Amygdala (tissue), 56 donors: Measurements from ENCODE around the gene SLC25A20.

Experiments
- DNase-seq, 56 donors: peaks; one replicate each; lab custom pipeline; 2025; lab: John Stamatoyannopoulos, UW

Gene SLC25A20, protein sequence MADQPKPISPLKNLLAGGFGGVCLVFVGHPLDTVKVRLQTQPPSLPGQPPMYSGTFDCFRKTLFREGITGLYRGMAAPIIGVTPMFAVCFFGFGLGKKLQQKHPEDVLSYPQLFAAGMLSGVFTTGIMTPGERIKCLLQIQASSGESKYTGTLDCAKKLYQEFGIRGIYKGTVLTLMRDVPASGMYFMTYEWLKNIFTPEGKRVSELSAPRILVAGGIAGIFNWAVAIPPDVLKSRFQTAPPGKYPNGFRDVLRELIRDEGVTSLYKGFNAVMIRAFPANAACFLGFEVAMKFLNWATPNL

DNA sequence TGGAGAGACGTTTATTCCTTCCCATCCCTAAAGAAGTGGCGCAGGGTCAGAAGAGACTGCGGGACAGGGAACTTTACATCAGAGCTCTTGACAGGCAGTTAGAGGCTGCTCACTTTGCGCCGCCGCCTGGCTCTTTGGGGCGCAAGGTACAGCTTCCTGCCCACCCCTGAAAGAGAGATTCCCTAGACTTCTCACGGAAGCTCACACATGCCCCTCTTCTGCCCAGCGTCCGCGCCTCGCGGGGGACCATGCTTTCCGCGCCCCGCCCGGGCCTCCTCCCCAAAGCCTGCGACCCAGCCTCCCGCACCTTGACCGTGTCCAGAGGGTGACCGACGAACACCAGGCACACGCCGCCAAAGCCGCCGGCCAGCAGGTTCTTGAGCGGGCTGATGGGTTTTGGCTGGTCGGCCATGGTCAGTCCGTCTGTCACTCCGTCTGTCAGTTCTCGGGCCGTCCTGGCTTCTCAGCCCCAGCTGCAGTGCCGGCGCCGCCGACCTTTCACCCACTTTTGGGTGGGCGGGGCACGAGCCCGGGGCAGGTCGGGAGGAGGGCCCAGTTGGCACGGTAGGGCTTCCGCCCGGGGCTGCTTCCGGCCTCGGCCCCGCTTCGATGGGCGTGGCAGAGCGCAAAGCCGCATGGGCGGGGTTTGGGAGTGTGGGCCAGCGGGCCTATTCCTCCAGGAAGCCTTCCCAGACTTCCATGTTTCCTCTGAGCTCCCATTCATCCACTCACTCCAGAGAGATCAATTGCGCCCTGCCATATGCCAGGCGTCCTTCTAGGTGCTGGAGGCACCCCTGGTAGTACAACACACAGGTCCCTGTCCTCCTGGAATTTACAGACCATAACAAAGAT lies at the start of gene SLC25A20:
Gene SLC25A20 (minus strand): TSS at position 500 of the 852 bp plus-strand sequence. CDS start 88 bp downstream, at position 412.
- peak in 51 of 56 donors; percentile 9 to 82 (median 51) for DNase-seq

DNA sequence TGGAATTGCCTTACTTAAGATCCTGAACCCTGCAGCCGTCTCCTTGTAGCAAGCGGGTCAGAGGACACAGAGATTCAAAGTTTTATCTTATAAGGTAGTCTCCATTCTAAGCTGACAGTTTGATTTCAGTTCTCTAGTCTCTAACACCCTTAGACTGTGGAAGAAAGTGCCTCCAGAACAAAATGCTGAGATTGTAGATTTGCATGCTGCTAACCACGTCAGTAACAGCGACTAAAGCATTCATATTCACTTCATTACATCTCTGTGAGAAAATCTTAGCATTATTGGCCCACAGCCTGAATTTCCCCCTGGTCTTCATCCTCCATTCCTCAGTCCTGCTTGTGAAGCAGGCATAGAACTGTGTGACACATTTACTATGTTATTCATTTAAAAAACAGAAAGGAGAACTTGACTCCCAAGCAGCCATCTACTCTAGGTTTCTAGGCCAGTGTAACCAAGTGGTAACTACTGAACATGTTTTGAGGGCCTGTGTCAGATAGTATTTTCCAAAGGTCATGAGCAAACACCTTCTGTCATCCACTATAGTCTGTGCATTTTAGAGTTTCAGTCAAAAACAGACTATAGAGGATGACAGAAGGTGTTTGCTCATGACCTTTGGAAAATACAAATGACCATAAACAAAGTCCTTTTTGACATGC lies 47.3 kb upstream of the SLC25A20 start:
- DNase-seq: no peak

DNA sequence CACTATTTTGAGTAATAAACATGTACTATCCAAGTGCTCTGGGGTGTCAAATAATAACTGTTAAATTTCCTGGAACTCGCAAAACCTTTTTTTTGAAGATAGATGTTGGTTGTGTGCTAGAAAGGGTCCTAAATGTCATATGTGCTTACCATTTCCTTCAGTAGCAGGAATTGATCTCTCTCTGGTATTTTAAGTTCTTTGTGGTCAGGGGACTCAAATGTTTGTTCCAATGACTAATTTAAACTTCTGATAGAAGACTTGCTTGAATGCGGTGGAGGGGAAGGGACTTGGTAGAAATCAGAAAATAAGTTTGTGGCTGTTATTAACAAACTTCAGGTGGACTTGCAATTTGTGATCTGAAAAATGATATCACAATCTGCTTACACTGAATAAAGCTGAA lies 46.8 kb upstream of the SLC25A20 start:
- no peak for DNase-seq

DNA sequence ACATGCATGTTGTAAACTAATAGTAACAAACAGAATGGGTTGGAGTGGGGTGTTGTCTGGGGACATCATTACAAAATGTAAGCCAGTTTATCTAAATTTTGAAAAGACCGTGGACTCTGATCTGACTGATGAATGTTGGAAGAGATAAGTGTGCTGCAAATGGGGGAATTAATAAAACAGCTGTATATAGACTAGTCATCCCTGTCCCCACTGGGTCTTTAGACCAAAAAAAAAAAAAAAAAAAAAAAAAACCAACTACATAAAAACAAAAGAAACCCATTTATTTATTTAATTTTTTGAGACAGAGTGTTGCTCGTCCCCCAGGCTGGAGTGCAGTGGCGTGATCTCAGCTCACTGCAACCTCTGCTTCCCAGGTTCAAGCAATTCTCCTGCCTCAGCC lies 40.0 kb upstream of the SLC25A20 start:
- DNase-seq: no peak

DNA sequence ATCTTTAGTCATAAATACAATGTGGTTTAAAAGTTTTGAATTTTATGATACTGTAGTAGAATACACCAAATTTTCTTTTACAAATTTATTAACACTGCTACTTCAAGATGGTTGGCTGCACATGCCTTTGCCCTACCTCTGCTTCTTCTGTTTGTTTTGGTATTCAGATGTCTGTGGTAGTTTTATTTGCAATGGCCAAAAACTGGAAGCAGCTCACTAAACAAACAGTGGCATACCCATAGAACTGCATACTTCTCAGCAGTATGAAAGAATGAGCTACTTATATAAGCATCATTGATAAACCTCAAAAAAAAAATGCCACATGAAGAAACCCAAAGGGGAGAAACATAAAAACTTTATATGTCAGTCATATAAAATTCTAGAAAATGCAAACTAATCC lies 39.5 kb upstream of the SLC25A20 start:
- DNase-seq: no peak

DNA sequence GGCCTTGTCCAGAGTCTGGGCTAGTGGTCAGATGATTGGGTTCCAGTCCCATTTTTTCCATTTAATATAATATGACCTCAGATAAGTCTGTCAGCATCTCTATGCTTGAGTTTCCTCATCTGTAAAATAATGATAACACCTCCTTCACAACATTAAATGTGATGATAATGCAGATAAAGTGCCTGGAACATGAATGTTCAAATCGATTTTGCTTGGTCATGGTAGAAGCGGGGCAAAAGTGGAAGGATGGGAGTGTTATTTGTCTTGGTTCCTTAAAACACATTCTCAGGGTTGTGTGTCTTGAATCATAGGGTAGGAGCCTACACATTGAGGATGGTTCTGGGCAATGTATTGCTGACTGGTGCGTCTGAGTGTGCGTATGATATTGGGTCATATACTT lies 36.8 kb upstream of the SLC25A20 start:
- DNase-seq: no peak

DNA sequence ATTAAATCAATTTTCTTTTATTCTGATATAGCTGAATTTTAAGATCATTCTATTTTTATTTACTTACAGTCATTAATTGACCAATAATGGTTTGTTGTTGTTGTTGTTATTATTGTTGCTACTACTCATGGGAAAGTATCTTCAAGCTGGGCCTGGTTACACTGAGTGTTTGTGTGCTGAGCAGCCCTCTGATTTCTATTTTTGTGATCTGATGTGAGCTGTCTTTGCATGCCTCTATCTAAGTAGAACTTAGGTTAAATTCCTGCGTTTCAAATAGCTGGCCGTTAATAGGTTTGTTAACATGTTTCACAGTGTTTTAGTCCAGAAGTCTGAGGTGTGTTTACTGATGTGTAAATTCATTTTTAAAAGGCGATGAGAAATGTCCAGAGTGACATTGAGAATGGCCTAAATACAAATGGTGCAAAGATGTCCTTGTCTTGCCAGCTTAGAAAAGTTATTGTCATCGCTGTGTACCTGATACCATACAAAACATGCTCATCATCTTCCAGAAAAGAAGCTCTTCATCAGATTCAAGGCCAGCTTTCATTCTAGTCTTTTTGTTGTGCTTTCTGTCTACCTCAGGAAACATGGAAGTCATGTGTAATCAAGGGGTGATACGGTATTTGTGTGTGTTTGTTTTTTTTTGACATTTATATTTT lies 35.8 kb upstream of the SLC25A20 start:
- no peak for DNase-seq

DNA sequence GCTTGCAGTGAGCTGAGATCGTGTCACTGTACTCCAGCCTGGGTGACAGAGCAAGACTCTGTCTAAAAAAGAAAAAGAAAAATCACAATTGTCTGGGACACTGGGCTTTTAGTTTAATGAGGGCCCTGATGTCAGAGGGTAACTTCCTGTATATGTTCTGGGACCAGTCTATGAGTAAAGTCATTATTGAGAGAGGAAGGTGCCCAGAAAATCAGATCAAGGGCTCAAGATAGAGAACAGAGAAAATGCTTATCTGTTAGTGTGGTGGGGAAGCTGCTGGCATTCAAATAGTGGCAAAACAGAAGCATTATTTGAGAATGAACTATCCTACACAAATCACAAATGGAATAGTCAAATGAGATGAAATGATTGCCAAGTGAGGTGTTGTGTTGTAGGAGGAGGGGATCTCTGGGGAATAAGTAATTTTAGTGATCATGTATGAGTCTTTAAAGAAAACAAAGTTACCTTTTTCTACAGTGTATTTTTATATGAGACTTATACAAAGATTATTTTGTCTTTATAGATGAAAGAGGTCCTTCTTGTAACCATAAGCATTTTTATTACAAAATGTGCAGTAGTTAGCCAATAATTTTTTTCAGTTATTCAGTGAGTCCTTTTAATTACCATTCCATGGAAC lies 33.4 kb upstream of the SLC25A20 start:
- no peak for DNase-seq

DNA sequence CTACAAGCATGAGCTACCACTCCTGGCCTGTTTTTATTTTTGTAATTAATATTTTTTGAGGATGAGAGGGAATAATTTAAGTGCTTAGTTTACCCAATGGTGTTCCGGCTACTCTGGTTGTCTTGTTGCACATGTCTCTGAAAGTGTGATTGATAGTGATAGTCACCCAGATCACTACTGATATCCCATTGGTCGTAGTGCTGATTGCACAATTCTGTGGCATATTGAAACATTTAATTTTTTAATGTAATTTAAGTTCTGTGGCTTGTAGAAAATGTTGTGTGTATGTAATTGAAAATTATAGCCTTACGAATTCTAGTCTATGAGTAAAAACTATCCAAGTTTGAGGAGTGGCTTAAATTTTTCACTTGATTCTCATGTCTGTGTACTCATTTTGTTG lies 31.9 kb upstream of the SLC25A20 start:
- DNase-seq: no peak

DNA sequence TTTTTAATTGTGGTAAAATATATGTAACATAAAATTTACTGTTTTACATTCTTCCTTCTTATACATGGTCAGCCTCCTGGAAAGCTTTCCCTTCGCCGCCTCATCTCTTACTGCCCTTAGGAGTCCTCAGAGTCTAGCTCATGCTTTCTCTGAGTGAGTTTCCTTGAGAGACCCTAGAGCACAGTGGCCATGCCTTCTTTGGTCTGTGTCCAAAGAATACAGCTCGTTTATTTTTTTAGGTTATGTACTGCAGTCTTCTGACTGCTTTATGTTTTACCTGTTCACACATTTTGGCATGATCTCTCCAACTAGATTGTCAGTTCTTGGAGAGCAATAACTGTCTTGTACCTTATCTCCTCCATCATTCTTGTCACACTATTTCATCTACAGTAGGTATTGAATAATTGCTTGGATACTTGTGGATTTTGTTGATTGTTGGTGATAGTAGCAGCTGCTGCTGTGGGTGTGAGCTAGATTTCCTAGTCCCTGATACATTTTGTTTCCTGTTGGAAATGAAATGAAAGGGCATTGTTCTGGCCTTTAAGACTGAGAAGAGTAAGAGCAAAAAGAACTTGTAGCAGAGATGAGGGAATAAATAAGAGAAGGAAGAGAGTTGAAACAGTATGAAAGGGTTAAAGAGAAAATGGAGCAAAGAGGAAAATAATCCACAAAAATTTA lies 30.8 kb upstream of the SLC25A20 start:
- no peak for DNase-seq

DNA sequence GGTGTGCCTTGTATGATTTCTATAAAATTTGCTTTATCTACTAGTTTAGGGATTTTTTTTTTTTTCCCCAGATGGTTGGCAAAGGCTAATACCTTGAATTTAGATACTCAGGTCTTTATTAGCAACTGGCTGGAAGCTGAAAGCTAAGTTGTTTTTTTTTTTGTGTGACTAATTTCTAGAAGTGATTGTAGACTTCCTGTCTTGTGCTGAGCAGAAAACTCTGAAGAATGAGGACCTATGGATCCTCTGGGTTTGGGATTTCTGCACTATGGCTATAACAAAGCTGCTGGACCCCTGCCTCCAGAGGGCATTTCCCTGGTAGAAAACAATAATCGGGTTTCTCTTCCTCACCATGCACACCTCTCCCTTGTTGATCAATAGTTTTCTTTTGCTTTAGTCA lies 30.0 kb upstream of the SLC25A20 start:
- DNase-seq: no peak

DNA sequence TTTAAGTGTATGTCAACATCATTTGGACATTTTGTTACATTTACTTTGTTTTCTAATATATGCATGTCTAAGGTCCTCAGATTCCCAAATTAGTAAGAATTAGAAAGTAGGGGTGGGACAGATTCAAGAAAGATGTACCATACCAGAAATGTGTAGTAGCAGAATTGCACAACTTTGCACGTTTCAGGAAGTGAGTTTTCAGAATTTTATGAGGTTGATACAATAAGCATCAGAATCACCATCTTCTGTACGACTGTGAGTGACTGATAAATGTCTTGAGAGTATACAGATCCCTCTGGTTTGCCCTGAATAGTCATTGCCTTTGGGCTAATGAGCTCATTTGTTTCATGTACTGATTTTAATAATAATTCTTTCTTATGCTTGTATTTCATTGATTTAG lies 29.2 kb upstream of the SLC25A20 start:
- no peak for DNase-seq

DNA sequence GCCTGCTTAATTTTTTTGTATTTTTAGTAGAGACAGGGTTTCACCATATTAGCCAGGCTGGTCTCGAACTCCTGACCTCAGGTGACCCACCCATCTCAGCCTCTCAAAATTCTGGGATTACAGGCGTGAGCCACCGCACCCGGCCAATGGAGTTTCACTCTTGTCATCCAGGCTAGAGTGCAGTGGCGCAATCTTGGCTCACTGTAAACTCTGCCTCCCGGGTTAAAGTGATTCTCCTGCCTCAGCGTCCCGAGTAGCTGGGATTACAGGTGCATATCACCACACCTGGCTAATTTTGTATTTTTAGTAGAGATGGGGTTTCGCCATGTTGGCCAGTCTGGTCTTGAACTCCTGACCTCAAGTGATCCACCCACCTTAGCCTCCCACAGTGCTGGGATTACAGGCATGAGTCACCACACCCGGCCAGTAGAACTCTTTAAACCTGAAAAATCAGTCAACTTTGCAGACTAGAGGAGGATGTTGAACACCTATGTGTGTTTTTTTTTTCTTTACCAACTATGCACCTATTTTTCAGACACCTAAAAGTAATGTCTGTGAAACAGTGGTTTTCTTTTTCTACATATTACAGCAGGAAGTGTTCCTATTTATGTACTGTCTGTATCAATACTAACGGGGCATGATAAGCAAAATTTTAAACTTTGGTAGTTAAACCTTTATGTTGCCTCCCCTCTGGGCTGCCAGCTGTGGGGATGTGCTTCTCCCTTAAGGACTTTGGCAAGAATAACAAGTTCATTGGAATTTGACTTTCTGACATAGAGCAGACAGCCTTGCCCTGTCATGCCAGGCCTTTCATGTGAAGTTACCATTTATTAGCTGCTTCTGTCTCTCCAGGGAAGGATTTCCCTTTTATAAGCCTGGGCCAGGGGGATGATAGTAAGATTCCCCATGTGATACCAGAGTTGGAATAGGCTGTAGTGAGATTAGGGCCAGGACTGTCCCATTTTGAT lies 28.0 kb upstream of the SLC25A20 start:
- no peak for DNase-seq

DNA sequence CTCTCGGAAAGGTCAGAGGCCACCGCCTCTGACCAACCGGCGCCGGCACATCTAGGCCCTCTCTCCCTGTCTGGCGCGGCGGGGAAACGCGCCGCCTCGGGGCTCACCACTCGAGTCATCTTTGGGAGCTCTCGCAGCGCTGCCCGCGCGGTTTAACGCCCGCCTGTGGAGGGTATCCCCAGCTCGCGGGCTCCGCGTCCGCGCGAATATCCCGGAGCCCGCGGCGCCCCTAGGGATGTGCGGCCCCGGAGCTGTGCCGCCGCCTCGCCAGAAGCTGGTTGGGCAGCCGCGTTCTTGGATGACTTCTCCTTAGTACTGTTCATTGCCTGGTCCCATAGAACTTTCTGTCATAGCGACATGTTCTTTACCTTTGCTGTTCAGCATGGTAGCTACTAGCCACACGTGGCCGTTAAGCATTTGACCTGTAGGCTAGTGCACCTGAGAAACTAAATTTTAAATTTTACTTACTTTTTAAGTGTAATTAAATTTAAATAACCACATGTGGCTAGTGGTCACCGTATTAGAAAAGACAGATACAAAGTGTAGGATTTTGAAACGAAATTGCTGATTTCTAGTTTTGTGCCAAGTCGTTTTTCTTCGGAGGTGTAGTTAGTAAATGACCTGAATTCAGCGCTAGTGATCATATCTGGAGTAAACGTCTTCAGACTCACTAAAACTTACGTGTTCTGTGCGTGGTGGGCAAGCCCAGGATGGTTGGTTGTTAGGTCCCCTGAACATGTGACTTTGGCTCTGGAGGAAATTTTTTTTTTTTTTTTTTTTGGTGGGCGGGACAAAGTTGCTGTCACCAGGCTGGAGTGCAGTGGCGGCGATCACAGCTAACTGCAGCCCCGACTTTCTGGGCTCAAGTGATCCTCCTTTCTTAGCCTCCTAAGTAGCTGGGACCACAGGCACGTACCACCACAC lies 20.8 kb upstream of the SLC25A20 start:
- DNase-seq: peak in 18 of 56 donors; percentile 5 to 75 (median 46)

DNA sequence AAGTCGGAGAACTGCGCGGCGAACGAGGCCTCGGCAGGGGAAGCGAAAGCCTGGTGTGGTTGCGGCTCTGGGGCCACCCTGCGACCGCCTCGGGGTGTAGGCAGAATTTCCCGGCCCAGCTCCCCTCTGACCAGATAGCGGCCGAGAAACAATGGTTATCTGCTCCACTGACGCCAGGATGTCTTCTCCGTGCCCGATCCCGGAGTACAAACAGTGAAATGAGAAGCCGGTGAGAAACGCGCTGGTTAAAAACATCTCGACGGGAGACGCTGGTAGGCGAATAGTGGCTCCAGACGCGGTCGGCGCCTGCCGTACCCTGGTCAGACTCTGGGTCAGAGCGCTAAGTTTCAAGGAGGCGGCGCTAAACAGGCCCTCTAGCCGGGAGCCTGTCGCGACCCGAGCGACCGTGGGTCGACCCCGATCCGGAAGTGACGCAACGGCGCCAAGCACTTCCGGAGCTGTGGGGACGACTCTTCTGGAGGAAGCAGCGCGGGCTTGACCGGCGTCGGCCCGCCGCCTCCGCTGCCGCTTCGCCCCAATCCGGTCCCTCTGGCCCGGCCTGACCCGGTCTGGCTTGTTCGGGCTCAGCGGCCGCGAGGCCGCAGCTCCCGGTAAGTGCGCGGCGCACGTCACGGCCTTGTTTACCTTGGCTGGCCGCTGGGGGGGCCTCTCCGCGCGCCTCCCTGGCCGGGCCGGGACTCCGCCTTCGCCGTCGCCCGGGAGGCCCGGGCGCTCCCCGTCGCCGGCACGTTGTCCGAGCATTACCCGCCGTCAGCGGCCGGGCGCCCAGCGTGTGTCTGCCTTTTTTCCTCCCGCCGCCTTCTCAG lies 19.9 kb upstream of the SLC25A20 start, which contains the start of gene ARIH2:
Gene ARIH2 (plus strand): TSS at position 455 of the 827 bp plus-strand sequence. CDS start 8,717 bp downstream, outside the sequence.
- peak; percentile 60 to 95 (median 85) for DNase-seq

DNA sequence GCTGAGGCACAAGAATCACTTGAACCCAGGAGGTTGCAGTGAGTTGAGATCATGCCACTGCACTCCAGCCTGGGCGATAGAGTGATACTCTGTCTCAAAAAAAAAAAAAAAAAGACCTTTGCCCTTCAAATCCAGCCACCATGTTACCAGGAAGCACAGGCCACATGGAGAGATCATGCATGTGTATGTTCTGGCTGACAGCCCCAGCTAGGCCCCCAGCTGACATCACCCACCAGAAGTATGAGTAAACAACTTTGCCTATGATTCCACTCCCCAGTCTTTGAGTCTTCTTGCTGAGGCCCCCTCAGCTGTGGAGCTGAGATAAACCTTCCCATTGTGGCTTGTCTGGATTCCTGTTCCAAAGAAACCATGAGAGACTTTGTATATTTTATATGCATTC lies 16.6 kb upstream of the SLC25A20 start:
- no peak for DNase-seq
